Small intestine (tissue), 16 donors: ENCODE data around the gene KLF1. TPM values are rescaled to one million over a fixed set of nuclear protein-coding genes. Genes with fewer than 3 reads are reported as not detected.

ENCODE experiments used
- DNase-seq, 2 donors: peaks; one replicate each; pipeline versions ENCODE4 v3.0.0 to v3.0.0-alpha.2; 2013
- FAIRE-seq: peaks from 2 replicates; lab custom pipeline; 2012; peaks lifted over from hg19 to GRCh38; lab: Jason Lieb, UNC
- H3K27ac ChIP-seq, 3 donors: one replicate each; pipeline ENCODE4 v1.5.1; 2013; ENCODE audit warnings: low read length in 2 of 3, mild to moderate bottlenecking in 2 of 3, control low read depth in 1 of 3, inconsistent platforms in 1 of 3, low read depth in 1 of 3, moderate library complexity in 1 of 3
- H3K27me3 ChIP-seq, 3 donors: one replicate each; pipeline ENCODE4 v1.6.1; 2013; ENCODE audit warnings: low read length in 3 of 3, inconsistent platforms in 1 of 3; ENCODE audit not compliant: control insufficient read depth in 3 of 3, insufficient read depth in 3 of 3
- H3K36me3 ChIP-seq, 3 donors: one replicate each; pipeline ENCODE4 v1.6.1; 2013; ENCODE audit warnings: low read length in 3 of 3, inconsistent platforms in 1 of 3, low read depth in 1 of 3, mild to moderate bottlenecking in 1 of 3, moderate library complexity in 1 of 3; ENCODE audit not compliant: control insufficient read depth in 3 of 3, insufficient read depth in 2 of 3
- H3K4me1 ChIP-seq, 3 donors: one replicate each; pipeline ENCODE4 v1.6.1; 2013; ENCODE audit warnings: low read length in 2 of 3, inconsistent platforms in 1 of 3, low read depth in 1 of 3, mild to moderate bottlenecking in 1 of 3, moderate library complexity in 1 of 3; ENCODE audit not compliant: control insufficient read depth in 3 of 3, insufficient read depth in 2 of 3
- H3K4me3 ChIP-seq, 3 donors: one replicate each; pipeline ENCODE4 v1.5.1; 2013; ENCODE audit warnings: low read length in 3 of 3, control low read depth in 1 of 3, inconsistent platforms in 1 of 3, low read depth in 1 of 3, mild to moderate bottlenecking in 1 of 3, moderate library complexity in 1 of 3
- H3K9me3 ChIP-seq, 2 donors: one replicate each; pipeline ENCODE4 v1.6.1; 2013; ENCODE audit warnings: low read depth in 1 of 2, low read length in 1 of 2; ENCODE audit not compliant: control insufficient read depth in 2 of 2, insufficient read depth in 1 of 2
- WGBS, 3 donors: extraction: QIAGEN DNeasy Blood & Tissue Kit; methylation state at CpG; one replicate each; pipeline ENCODE4 v1.1.7; 2013; 5-methylcytosine and 5-hydroxymethylcytosine counted together
- long read RNA-seq, 10 donors: transcript quantifications; one replicate each; lab custom pipeline, GENCODE V29; 2026
- polyA plus RNA-seq, 4 donors: library from polyadenylated mRNA; stranded (reverse) in 3 of 4; unstranded in 1 of 4; fragments of 200-250 nt in 3 of 4; fragments of 120-200 nt in 1 of 4; gene quantifications; one replicate each; pipeline versions ENCODE4 v1.2.1 to v1.2.3, GENCODE V29; 2013
- donor health status: healthy with polysubstance abuse.
- donor health status: control.
- donor health status: control.
- donor health status: Bipolar disorder and iron deficiency.
- donor health status: healthy.

The KLF1 gene
- under 1 TPM in 2 of 4 donors, not detected in 2; 0.09 to 0.13 TPM for polyA plus RNA-seq
- long read RNA-seq, donor 1: 0 reads
- long read RNA-seq, donor 2: 0 reads
- long read RNA-seq, donor 3: 0 reads
- long read RNA-seq, donor 4: 0 reads
- long read RNA-seq, donor 5: 0 reads
- long read RNA-seq, donor 6: 0 reads
- long read RNA-seq, donor 7, partial matches to known transcripts: 0 of 1 reads
- long read RNA-seq, donor 7, other reads (novel, unspliced or antisense): 0 of 1 reads
- long read RNA-seq, donor 8: 0 reads
- long read RNA-seq, donor 9: 0 reads
- long read RNA-seq, donor 10: 0 reads

GRCh38 chr19:12886969-12887747 is at the start of gene KLF1:
Gene KLF1, minus strand, starts transcription at chr19:12887201. Its CDS starts 61 bp downstream, at chr19:12887140.
- Histone ChIP-seq H3K9me3 (peaks cover 0 to 28% of the 10 kb centered on the region in 2 donors), H3K4me1 (peaks cover 0 to 16% (median 3%) of the 10 kb centered on the region in 3 donors), H3K27me3 (peaks cover 0 to 46% (median 4%) of the 10 kb centered on the region in 3 donors), H3K27ac (peak within 1 kb of the TSS in 1 of 3 donors; percentile 59), H3K36me3 (no peaks in the 10 kb centered on the region), H3K4me3 (peak within 1 kb of the TSS in 1 of 3 donors; percentile 54)
- WGBS, 3 donors: 58 to 75% (median 68%) methylated on average over 17 of the region's 17 CpGs
- DNase-seq: no peak
- FAIRE-seq: no peak

- no peak overlapping the region for H3K27ac ChIP-seq
- 57 to 65% (median 65%) methylated on average over 7 of the region's 7 CpGs for WGBS, 3 donors
- no peak for FAIRE-seq
- H3K4me1 ChIP-seq: peaks cover 2 to 36% (median 8%) of the 10 kb centered on the region in 3 donors
- no peaks in the 10 kb centered on the region for H3K9me3 ChIP-seq
- H3K27me3 ChIP-seq: no peaks in the 10 kb centered on the region
- no peak overlapping the region for H3K4me3 ChIP-seq
- no peak for DNase-seq
- H3K36me3 ChIP-seq: peaks cover 6 to 30% (median 12%) of the 10 kb centered on the region in 3 donors
These were observed 49.6 kb upstream of the KLF1 start for GRCh38 chr19:12936582-12936981.

DNA sequence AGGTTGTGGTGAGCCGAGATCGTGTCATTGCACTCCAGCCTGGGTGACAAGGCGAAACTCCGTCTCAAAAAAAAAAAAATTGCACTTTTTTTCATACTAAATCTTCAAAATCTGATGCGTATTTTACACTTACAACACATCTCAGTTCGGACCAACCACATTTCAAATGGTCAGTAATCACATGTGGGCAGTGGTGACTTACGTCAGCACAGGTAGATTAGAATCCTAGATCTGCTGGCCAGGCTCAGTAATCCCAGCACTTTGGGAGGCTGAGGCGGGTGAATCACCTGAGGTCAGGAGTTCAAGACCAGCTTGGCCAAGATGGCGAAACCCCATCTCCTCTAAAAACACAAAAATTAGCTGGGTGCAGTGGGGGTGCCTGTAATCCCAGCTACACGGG is 48.1 kb upstream of the KLF1 start:
- DNase-seq (no peak), FAIRE-seq (no peak)
- Histone ChIP-seq H3K4me1 (peaks cover 2 to 24% (median 7%) of the 10 kb centered on the region in 3 donors), H3K27me3 (no peaks in the 10 kb centered on the region), H3K9me3 (no peaks in the 10 kb centered on the region), H3K27ac (no peak overlapping the region), H3K4me3 (no peak overlapping the region), H3K36me3 (peaks cover 6 to 24% (median 7%) of the 10 kb centered on the region in 3 donors)
- 92 to 95% (median 94%) methylated on average over 10 of the region's 10 CpGs for WGBS, 3 donors

GRCh38 chr19:12933287-12934072 is 46.5 kb upstream of the KLF1 start, which contains the start of gene FARSA:
Gene FARSA, minus strand, starts transcription at chr19:12933711. Its CDS starts 15 bp downstream, at chr19:12933696.
- Histone ChIP-seq H3K4me3 (peak within 1 kb of the TSS; percentile 81 to 95 (median 89)), H3K9me3 (no peaks in the 10 kb centered on the region), H3K27ac (peak within 1 kb of the TSS; percentile 61 to 82 (median 67)), H3K27me3 (no peaks in the 10 kb centered on the region), H3K36me3 (peaks cover 8 to 27% (median 8%) of the 10 kb centered on the region in 3 donors), H3K4me1 (peaks cover 2 to 20% (median 3%) of the 10 kb centered on the region in 3 donors)
- 0 to 2% (median 1%) methylated on average over 47 to 51 of the region's 51 CpGs for WGBS, 3 donors
- FAIRE-seq: no peak
- DNase-seq: peak; percentile 95

DNA sequence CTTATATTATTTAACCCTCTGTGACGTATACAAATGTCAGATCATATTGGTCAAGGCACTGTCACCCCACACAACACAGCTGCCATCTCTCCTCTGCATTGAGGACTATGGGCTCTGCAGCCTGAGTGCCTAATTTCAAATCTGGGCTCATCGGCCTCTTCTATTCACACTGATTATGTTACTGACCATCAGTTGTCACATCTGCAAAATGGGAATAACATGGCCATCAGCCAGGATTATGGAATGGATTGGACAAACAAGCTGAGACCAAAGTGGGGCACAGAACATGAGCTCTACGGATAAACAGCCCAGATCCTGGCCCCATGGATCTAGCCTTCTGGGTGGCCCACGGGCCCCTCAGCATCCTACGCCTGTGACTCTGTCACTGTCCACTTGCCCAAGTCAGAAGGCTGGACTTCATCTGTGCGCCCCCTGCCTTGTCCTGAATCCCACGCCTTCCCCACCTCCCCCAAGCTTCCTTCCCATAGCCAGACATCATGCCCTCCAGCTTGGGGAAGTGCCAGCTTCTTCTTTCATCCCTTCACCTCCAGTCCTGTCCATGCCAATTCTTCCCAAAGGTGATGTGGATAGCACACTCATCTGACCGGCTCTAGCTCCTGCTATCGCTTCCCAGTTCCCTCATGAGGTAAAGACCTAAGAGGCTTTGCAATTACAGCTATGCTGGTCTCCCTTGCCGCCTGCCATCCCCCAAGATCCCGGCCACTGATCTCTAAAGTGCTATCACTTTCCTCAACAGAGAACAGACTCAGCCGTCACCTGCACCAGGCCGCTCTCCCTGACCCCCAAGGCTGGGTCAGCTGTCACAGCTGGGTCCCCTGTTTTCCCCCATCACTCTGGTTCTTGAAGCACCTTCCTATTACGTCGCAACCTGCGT is 45.6 kb upstream of the KLF1 start:
- Histone ChIP-seq H3K27ac (peak overlapping the region in 2 of 3 donors; percentile 67 to 74), H3K36me3 (peaks cover 11 to 35% (median 13%) of the 10 kb centered on the region in 3 donors), H3K4me1 (peaks cover 2 to 16% (median 3%) of the 10 kb centered on the region in 3 donors), H3K27me3 (no peaks in the 10 kb centered on the region), H3K4me3 (peak overlapping the region; percentile 81 to 95 (median 89)), H3K9me3 (no peaks in the 10 kb centered on the region)
- FAIRE-seq (no peak), DNase-seq (no peak)
- WGBS, 3 donors: 27 to 32% (median 31%) methylated on average over 16 of the region's 16 CpGs

- H3K27me3 ChIP-seq: no peaks in the 10 kb centered on the region
- no peaks in the 10 kb centered on the region for H3K9me3 ChIP-seq
- no peak overlapping the region for H3K4me3 ChIP-seq
- FAIRE-seq (no peak), DNase-seq (no peak)
- no peak overlapping the region for H3K27ac ChIP-seq
- H3K36me3 ChIP-seq: peaks cover 19 to 58% (median 20%) of the 10 kb centered on the region in 3 donors
- WGBS, 3 donors: 90 to 97% (median 93%) methylated on average over 18 to 19 of the region's 19 CpGs
- peaks cover 0 to 12% (median 3%) of the 10 kb centered on the region in 3 donors for H3K4me1 ChIP-seq
These were observed 43.1 kb upstream of the KLF1 start for GRCh38 chr19:12930002-12930645.

- DNase-seq (no peak), FAIRE-seq (no peak)
- no peak overlapping the region for H3K4me3 ChIP-seq
- no peak overlapping the region for H3K27ac ChIP-seq
- no peaks in the 10 kb centered on the region for H3K27me3 ChIP-seq
- 94 to 98% (median 94%) methylated on average over 26 to 29 of the region's 29 CpGs for WGBS, 3 donors
- H3K4me1 ChIP-seq: no peaks in the 10 kb centered on the region
- H3K36me3 ChIP-seq: peaks cover 28 to 77% (median 33%) of the 10 kb centered on the region in 3 donors
- H3K9me3 ChIP-seq: no peaks in the 10 kb centered on the region
These were observed 37.8 kb upstream of the KLF1 start for GRCh38 chr19:12924621-12925310.
